SW 1271 (cell line): ENCODE data around the gene GLDN.

Source experiments
- DNase-seq, 2 experiments: peaks; one replicate each; lab custom pipeline; 2025; lab: John Stamatoyannopoulos, UW

The GLDN gene

DNA sequence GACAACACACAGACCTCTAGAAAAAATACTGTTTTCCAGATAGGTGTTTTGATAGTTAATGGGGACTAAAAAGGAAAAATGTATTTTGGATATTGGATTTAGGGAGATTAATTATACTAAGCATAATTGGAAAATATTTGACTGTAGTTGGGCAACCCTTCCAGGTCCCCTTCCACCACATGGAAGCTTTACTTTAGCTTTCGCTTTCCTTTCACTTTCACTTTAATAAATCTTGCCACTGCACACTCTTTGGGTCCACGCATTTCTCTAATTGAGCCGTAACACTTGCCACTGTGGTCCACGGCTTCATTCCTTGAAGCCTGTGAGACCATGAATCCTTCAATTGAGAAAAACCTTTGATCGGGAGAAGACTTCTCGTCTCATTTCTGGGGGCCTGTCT lies 15.5 kb downstream of the GLDN start:
- no peak for DNase-seq

GRCh38 chr15:51359981-51360380 lies 18.5 kb downstream of the GLDN start:
- no peak for DNase-seq

GRCh38 chr15:51363383-51363782 lies 21.9 kb downstream of the GLDN start:
- DNase-seq = no peak

DNA sequence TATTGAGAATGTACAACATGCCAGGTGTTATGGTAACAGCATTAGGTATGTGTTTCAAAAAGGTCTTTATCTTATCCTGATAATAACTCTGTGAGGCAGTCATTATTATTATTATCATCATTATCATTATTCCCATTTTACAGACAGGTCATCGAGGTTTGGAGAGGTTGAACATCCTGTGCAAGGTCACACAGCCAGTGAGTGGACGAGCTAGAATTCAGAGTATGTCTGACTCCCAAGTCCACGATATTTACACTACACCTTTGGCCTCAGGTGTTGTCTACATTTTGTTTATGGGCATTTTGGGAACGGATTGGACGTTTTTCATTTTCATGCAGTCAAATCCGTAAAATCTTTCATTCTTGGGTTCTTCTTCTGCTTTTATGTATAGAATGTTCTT lies 24.0 kb downstream of the GLDN start:
- DNase-seq = no peak

DNA sequence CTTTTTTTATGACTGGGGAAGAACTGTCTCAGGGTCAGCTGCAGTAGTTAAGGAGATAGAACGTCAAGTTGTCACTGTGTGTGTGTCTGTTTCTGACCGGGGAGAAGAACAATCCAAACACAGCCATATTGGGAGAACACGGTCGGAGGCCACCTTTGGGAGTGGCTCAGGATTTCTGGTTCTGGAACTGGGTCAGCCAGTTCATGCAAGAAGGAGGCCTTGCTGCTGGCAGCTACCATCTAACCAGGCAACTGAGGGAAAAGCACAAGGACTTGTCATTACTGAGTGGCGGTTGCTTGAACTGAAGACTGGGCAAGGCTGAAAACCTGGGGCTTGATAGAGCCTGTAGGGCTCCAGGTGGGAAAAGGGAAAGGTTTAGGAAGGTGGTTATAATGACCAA lies 24.6 kb downstream of the GLDN start:
- DNase-seq = no peak

DNA sequence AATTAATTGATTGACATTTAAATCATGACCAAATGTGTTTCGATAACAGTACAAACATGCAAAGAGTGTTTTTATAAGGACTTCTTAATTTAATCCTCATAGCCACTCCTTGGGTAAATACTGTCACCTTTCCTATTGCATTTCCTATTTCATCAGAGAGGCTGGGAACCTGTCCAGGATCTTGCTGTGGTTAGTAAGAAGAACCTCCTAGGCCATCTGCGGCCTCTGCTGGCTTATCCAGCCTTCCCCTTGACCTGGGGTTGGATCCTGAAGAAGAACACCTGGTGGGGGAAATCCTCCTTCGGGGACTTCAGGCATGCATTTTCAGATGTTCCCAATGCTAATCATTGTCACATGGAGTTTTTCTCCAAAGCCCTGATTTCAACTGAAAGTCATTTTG lies 25.5 kb downstream of the GLDN start:
- DNase-seq = no peak

- no peak for DNase-seq
Measured at GRCh38 chr15:51367322-51367976, 26.0 kb downstream of the GLDN start.

GRCh38 chr15:51368307-51368706 lies 26.9 kb downstream of the GLDN start:
- DNase-seq = no peak

GRCh38 chr15:51368751-51369450 lies 27.4 kb downstream of the GLDN start:
- DNase-seq = no peak

GRCh38 chr15:51369451-51369761 lies 28.0 kb downstream of the GLDN start:
- no peak for DNase-seq

DNA sequence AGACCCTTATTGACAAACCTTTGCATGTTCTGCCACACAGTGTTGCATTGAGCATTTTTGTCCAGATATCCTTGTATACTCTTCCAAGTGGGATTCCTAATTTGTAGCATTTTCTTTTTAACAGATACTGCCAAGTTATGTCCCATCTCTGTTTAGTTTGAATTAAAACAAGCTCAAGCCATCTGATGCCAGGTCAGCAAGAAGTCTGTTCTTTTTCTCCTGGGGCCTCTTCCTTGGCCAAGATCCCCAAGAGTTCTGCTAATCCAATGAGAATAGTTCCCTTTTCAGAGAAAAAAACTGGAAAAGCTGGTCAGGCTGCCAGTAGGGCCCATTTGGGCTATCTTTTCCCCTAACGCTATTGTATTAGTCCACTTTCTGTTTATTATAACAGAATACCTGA lies 29.8 kb downstream of the GLDN start:
- DNase-seq = no peak

DNA sequence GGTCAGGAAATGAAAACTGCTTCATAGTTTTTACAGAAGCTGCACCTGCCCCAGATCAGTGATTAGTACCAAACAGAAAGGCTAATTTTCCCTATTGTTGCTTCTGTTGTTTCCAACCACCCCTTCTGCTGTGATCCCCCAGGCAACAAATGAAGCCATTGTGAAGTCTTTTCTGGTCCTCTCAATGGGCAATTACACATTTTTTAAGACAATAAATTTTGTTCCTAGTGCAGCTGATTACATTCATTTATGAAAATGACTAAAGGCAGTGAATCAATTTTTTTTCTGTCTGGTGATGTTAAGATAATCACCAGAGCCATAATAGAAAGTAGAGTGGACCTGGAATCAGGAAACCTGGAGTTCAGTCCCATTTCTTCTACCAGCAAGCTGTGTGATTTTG lies 32.7 kb downstream of the GLDN start:
- DNase-seq = no peak

DNA sequence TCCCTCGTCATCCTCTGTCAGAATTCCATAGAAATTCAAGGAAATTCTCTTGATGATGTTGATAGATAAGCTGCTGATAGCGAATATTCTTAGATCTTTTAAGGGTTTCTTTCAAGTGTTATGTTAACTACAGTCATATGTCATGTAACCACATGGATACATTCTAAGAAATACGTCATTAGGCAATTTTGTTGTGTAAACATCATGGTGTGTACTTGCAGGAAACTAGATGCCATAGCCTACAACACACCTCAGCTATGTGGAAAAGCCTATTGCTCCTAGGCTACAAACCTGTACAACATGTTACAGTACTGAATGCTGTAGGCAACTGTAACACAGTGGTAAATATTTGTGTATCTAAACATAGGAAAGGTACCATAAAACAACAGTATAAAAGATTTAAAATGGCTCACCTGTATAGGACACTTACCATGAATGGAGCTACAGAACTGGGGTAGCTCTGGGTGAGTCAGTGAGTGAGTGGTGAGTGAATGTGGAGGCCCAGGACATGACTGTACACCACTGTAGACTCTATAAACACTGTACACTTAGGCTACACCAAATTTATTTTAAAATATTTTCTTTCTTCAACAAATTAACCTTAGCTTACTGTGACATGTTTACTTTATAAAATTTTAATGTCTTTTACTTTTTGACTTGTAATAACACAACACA lies 34.6 kb downstream of the GLDN start:
- DNase-seq = no peak

- no peak for DNase-seq
Measured at GRCh38 chr15:51377038-51377786, 35.8 kb downstream of the GLDN start.

- DNase-seq = no peak
Measured at GRCh38 chr15:51378406-51378805, 37.0 kb downstream of the GLDN start.

DNA sequence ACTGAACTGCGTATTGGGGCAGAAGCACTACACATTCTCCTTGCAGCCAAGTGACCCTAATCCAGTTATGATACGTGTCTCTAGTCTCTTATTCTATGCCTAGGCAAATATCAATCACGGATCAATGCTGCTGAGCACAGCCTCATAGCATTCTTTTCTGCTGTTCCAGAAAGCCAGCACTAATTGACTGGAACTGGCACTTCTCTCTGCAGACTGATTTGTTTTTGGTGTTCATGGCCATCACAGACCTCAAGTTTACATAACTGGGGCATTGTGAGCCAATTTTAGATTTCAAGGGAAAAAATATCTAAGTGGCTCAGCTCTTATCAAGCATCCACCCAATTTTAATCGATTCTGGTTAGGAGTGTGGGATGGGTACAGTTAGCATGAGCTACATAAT lies 37.9 kb downstream of the GLDN start:
- no peak for DNase-seq

GRCh38 chr15:51380999-51381806 lies 39.7 kb downstream of the GLDN start:
- DNase-seq = peak; percentile 26 to 65

- no peak for DNase-seq
Measured at GRCh38 chr15:51382787-51383186, 41.3 kb downstream of the GLDN start.

DNA sequence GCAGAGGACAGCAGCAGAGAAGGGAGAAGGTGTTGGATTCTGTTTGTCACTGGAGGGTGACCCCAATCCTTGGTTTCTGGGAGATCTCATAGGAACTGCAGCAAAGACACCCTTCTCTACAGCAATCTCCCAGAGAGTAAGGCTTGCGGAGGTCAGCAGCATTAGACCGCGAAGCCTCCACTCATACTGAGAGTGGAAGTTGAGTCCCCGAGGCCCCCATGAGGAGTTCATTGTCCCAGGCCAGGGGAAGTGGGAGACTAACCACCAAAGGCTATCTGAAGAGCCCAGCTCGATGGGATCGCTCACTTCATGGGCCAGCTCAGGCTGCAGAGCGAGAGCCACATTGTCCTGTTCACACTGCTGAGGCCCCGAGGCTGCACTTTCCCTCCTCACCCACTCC lies 44.6 kb downstream of the GLDN start:
- no peak for DNase-seq

- DNase-seq = no peak
Measured at GRCh38 chr15:51386486-51386885, 45.0 kb downstream of the GLDN start.

DNA sequence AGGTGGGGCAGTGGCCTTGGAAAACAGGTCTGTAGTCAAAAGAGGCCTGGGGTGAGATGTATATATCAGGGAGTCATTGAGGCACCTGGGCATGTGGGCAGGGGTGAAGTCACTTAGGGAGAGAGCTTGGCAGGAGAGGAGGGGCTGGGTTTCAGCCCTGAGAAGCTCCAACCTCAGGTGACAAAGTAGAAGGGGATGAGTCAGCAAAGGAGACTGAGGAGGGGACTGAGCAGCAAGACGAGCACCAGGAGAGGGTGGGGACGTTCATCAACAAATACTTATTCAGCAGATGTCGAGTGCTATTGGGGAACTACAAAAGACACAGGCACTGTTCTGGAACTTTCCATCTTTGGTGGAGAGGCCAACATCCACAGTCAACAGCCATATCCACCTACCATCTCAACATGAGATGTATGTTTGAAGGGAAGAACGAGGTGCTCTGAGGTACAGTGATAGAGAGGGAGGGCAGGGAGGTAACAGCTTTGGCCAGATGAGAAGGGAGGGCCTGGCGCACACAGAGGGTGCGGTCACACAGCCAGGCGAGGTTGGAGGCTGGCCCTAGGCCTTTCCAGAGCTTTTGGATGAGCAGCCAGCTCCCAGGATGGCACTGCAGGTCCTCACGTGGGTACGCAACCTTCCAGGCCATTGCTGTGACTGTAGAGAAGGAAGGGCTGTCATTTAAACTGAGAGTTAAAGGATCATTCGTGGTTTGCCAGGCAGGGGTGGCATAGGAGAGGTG lies 45.7 kb downstream of the GLDN start:
- no peak for DNase-seq
